Stimulated activated CD4-positive, alpha-beta T cell treated with anti-CD3 and anti-CD28 coated beads, TNF-alpha, amount 100 ng/mL, for 4 hours (primary cell): ENCODE results near the gene VKORC1.

Experiments used
- DNase-seq, 3 experiments: peaks; one replicate each; pipeline ENCODE4 v3.0.0-alpha.2; 2020; ENCODE audit warnings: low read depth in 3 of 3

The VKORC1 gene

GRCh38 chr16:31130336-31130891 is 35.8 kb upstream of the VKORC1 start:
- DNase-seq: no peak

- no peak for DNase-seq
Measured at GRCh38 chr16:31129568-31130335, 35.2 kb upstream of the VKORC1 start.

DNA sequence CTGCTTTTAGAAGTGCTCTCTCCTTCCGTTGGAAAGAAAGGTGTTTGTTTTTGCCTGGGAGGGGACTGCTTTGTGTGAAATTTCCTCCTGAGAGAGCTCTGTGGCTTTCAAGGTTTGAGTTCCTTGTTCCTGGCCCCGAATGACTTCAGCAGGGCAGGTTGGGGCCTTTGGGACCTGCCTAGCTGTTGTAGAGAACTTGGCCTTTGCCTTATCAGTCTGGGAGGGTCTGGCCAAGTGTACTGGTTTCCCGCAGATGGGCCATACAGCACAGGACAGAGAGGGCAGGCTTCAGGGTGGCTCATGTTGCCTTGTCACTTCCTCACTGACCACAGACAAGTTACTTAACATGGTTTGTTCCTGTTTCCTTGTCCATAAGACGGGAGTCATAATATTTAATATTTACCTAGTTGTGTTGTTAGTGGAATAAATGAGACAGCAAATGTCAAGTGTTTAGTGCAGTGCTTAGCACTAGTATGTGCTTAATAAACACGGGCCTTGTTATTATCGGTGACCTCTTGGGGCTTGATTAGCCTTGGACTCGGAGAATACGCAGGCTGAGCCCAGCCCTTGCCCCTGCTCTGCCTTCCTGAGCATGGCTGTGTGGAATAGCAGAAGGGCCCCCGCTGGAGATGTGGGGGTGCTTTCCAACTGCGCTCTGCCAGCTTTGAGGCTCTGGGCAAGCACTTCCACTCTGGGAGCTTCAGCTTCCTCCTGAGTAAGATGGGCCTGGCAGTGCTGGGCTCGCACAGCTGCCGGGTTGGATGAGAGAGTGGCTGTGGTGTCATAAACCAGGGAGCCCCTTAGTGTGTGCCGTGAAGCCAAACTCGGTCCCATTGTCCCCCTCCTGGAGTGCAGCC is 34.3 kb upstream of the VKORC1 start:
- no peak for DNase-seq

DNA sequence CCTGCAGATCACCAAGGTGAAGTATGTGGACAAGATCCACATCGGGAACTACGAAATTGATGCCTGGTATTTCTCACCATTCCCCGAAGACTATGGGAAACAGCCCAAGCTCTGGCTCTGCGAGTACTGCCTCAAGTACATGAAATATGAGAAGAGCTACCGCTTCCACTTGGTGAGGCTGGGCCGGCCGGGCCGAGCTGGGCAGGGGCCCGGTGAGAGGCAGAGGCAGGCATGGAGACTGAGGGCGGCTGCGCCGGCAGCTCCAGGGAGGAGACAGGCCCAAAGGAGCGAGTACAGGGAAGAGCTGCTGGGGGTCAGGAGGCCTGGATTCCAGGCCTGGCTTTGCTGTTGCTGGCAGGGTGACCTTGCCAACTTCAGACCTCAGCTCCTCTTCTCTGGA is 32.6 kb upstream of the VKORC1 start:
- no peak for DNase-seq

- DNase-seq: no peak
Measured at GRCh38 chr16:31125844-31126243, 31.2 kb upstream of the VKORC1 start.

- DNase-seq: no peak
Measured at GRCh38 chr16:31120129-31120528, 25.5 kb upstream of the VKORC1 start.

GRCh38 chr16:31118223-31119155 is 23.9 kb upstream of the VKORC1 start:
- DNase-seq: no peak

- peak; percentile 91 to 96 (median 94) for DNase-seq
Measured at GRCh38 chr16:31117384-31118222, 23.0 kb upstream of the VKORC1 start, which contains the start of gene KAT8. Gene KAT8 (plus strand): TSS chr16:31117664. CDS start chr16:31117682, 18 bp downstream.

DNA sequence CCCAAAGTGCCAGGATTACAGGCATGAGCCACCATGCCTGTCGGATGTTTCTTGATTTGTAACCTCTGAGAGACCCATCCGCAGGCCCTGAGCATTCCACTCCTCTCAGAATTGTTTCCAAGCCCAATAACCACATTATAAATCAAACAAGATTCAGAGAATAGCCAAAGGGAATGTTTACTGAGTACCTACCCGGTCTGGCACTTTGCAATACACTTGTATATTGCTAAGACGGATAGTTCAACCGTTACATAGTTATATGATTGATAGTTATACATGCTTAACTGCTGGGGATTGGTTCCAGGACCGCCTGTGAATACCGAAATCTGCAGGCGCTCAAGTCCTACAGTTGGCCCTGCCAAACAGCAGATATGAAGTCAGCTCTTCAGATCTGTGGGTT is 19.9 kb upstream of the VKORC1 start:
- no peak for DNase-seq

- DNase-seq: no peak
Measured at GRCh38 chr16:31113121-31114120, 18.8 kb upstream of the VKORC1 start.

GRCh38 chr16:31112711-31113110 is 18.1 kb upstream of the VKORC1 start:
- DNase-seq: no peak

DNA sequence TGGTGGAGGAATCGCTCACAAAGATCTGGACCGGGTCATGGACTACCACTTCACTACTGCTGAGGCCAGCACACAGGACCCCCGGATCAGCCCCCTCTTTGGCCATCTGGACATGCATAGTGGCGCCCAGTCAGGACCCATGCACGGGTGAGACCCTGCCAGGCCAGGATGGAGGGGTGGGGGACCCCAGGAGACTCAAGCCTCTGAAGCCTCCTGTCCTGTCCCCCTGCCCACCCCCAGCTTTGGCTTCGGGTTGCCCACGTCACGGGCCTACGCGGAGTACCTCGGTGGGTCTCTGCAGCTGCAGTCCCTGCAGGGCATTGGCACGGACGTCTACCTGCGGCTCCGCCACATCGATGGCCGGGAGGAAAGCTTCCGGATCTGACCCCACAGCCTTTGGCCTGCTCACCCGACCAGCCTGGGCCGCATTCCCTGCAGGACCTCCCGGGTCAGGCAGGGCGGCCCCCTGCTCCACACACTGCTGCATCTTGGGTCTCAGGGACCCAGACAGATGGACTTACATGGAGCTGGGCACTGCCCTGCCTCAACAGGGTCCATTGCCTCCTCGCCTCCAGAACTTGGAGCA is 17.4 kb upstream of the VKORC1 start:
- no peak for DNase-seq

DNA sequence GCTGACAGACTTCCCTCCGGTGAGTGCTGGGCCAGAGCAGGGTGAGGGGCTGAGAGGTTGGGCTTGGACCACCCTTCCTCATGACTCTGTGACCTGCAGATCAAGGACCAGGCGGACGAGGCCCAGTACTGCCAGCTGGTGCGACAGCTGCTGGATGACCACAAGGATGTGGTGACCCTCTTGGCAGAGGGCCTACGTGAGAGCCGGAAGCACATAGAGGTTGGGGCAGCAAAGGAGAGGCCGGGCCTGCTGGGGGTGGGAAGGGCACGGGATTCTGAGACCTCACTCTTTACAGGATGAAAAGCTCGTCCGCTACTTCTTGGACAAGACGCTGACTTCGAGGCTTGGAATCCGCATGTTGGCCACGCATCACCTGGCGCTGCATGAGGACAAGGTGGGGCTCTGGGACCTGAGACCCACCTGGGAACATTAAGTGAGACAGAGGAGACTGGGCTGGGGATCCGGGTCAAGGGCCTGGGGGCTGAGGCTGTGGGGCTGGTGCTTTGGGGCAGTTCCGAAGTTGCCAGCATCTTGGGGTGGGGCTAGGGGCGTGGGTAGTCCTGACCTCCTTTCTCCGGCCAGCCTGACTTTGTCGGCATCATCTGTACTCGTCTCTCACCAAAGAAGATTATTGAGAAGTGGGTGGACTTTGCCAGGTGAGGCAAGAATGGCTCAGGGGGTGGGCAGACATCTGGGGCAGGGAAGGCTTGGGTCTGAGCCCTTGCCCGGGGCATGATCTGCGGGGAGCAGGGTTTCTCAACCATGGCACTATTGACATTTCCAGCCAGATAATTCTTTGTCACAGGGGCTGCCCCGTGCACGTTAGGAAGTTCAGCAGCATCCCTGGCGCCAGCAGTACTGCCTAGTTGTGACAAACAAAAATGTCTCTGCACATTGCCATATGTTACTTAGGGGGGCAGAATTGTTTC is 15.8 kb upstream of the VKORC1 start:
- no peak for DNase-seq

- no peak for DNase-seq
Measured at GRCh38 chr16:31109622-31110021, 15.0 kb upstream of the VKORC1 start.

- DNase-seq: no peak
Measured at GRCh38 chr16:31108794-31109558, 14.4 kb upstream of the VKORC1 start.

DNA sequence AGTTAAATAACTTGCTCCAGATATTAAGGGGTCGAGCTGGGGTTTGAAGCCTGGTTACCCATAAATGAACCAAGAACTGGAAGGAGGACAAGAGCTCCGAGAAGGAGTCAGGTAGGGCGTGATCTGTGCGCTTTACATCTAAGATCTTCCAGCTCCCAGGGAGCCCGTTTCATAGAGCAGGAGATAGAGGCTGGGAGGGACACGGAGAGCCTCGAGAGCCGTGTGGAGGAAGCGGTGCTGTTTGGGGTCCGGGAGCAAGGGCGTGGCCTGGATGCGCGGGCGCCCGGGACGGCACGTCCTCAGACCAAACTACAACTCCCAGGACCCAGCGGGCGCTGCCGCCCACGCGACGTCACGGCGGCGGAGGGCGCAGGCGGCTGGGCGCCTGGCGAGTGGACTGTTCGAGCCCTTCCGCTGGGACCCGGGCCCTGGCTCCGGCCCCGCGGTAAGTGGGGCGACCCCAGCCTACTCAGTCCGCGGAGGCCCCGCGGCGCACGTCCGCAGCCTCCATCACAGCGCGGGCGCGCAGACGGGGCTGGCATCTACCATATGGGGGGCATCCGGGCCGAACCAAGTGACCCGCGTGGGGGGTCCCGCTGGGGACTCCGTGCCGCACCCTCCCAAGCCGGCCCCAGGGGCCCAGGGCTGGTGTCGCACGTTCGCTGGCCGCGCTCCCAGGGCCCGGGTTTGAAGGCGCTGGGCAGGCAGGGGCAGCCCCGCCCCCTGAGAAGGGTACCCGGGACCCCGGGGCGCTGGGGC is 13.6 kb upstream of the VKORC1 start, which contains the start of gene BCKDK:
Gene BCKDK (plus strand): TSS at position 352 of the 759 bp plus-strand sequence. CDS start 838 bp downstream, outside the sequence.
- DNase-seq: peak; percentile 41 to 66 (median 56)
